OCI-LY7 (cell line): ENCODE data around the gene CDHR1. TPM values are rescaled to one million over a fixed set of nuclear protein-coding genes. Genes with fewer than 3 reads are reported as not detected.

Source experiments
- BruUV-seq: library from RNA; stranded (reverse); fragments of 400-500 nt; replicated peaks from 2 replicates; lab custom pipeline; 2021; lab: Mats Ljungman, UMichigan
- CTCF ChIA-PET: fragments of 300-600 bp; sonication (Branson Sonifier 250); formaldehyde crosslinking; loops from one replicate; lab custom pipeline; 2022; ENCODE audit warnings: antibody characterized with exemption; ENCODE audit not compliant: unreplicated experiment; lab: Charles Lee
- POLR2A ChIA-PET: fragments of 300-600 bp; sonication (Branson Sonifier 250); formaldehyde crosslinking; loops from one replicate; lab custom pipeline; 2022; ENCODE audit warnings: antibody characterized with exemption; lab: Charles Lee
- DNase-seq: peaks from one replicate; pipeline ENCODE4 v3.0.0-alpha.2; 2015; ENCODE audit warnings: low spot score
- H2AFZ ChIP-seq: fragments of 200-600 bp; sonication (generic), shearing (Covaris generic); 2 replicates; pipeline ENCODE4 v1.6.1; 2014; ENCODE audit warnings: mild to moderate bottlenecking, antibody characterized with exemption, low read length, moderate library complexity
- H3K27ac ChIP-seq: fragments of 200-600 bp; sonication (generic); 2 replicates; pipeline ENCODE4 v1.5.1; 2014; ENCODE audit warnings: mixed run types, low read depth, mild to moderate bottlenecking, moderate library complexity, low read length, inconsistent platforms; ENCODE audit not compliant: poor library complexity, severe bottlenecking
- H3K36me3 ChIP-seq: fragments of 200-600 bp; sonication (generic); 2 replicates; pipeline ENCODE4 v1.6.1; 2014; ENCODE audit warnings: mild to moderate bottlenecking, antibody characterized with exemption, low read length, moderate library complexity, mixed read lengths; ENCODE audit not compliant: insufficient read depth
- H3K4me1 ChIP-seq: fragments of 200-600 bp; sonication (generic); 2 replicates; pipeline ENCODE4 v1.5.1; 2014; ENCODE audit warnings: mild to moderate bottlenecking, low read length; ENCODE audit not compliant: insufficient read depth, poor library complexity, severe bottlenecking
- H3K4me2 ChIP-seq: fragments of 200-600 bp; sonication (generic); 2 replicates; pipeline ENCODE4 v1.6.1; 2014; ENCODE audit warnings: mild to moderate bottlenecking, low read length
- H3K4me3 ChIP-seq: fragments of 200-600 bp; sonication (generic); 2 replicates; pipeline ENCODE4 v1.5.1; 2014; ENCODE audit warnings: mild to moderate bottlenecking, low read depth, low read length; ENCODE audit not compliant: poor library complexity, severe bottlenecking
- H3K79me2 ChIP-seq: fragments of 200-600 bp; sonication (generic); 2 replicates; pipeline ENCODE4 v1.6.1; 2016; ENCODE audit warnings: low read depth, mild to moderate bottlenecking, low read length, moderate library complexity, mixed read lengths; ENCODE audit not compliant: insufficient read depth
- H3K9me2 ChIP-seq: fragments of 200-600 bp; sonication (generic); 2 replicates; pipeline ENCODE4 v1.6.1; 2016; ENCODE audit warnings: mild to moderate bottlenecking, low read length, mixed read lengths; ENCODE audit not compliant: insufficient read depth
- H3K9me3 ChIP-seq: fragments of 200-600 bp; sonication (generic); 2 replicates; pipeline ENCODE4 v1.6.1; 2014; ENCODE audit warnings: mild to moderate bottlenecking, mixed run types, low read length, mixed read lengths
- H4K20me1 ChIP-seq: fragments of 200-600 bp; sonication (generic); 2 replicates; pipeline ENCODE4 v1.6.1; 2014; ENCODE audit warnings: mild to moderate bottlenecking, antibody characterized with exemption, low read length, moderate library complexity, mixed read lengths; ENCODE audit not compliant: insufficient read depth
- CTCF ChIP-seq: fragments of 200-600 bp; sonication (generic); conservative IDR thresholded peaks from 2 replicates; pipeline ENCODE4 v1.5.1; 2014; ENCODE audit warnings: mild to moderate bottlenecking, antibody characterized with exemption, low read length, moderate library complexity, mixed read lengths
- EZH2phosphoT487 ChIP-seq: fragments of 200-600 bp; sonication (generic); IDR thresholded peaks from 2 replicates; pipeline ENCODE4 v1.6.1; 2018; ENCODE audit warnings: low read depth, borderline replicate concordance, mild to moderate bottlenecking, mixed run types, antibody characterized with exemption, low read length, moderate library complexity, mixed read lengths
- intact Hi-C: fragments of 100-400 bp; cut with micrococcal nuclease; formaldehyde crosslinking; loops from one replicate; pipeline ENCODE4 v1.10.0; 2022; ENCODE audit not compliant: unreplicated experiment
- total RNA-seq, 2 experiments: library from RNA; depleted of rRNA in 1 of 2; stranded (reverse); fragments of >200 nt in 1 of 2; shearing (Covaris generic) in 1 of 2; gene quantifications; 2 replicates each; pipeline ENCODE4 v1.2.3, GENCODE V29; 2014 to 2022

The CDHR1 gene
- total RNA-seq, 2 experiments from 2014 or later = not detected

- no peak for DNase-seq
- Histone ChIP-seq H3K27ac (no peak overlapping the region), H3K9me3 (no peaks in the 10 kb centered on the region), H3K4me2 (no peak overlapping the region), H3K9me2 (no peaks in the 10 kb centered on the region), H3K79me2 (no peaks in the 10 kb centered on the region), H3K4me3 (no peak overlapping the region), H3K4me1 (no peaks in the 10 kb centered on the region), H4K20me1 (no peaks in the 10 kb centered on the region), H2AFZ (no peak overlapping the region), H3K36me3 (peaks cover 52% of the 10 kb centered on the region)
- intact Hi-C loops = no loop called here
- TF ChIP-seq CTCF (no peak), EZH2phosphoT487 (no peak)
- ChIA-PET POLR2A (no interaction called here), CTCF (no interaction called here)
- no TSS peak for BruUV-seq
Measured at GRCh38 chr10:84155521-84155920, 38.8 kb upstream of the CDHR1 start.

GRCh38 chr10:84156009-84156408, 38.3 kb upstream of the CDHR1 start:
- TF ChIP-seq EZH2phosphoT487 = no peak
- TF ChIP-seq CTCF = no peak
- no peak for DNase-seq
- ChIA-PET CTCF (no interaction called here), POLR2A (no interaction called here)
- no peaks in the 10 kb centered on the region for H3K4me1 ChIP-seq
- no peaks in the 10 kb centered on the region for H3K9me2 ChIP-seq
- no TSS peak for BruUV-seq
- peaks cover 47% of the 10 kb centered on the region for H3K36me3 ChIP-seq
- no peaks in the 10 kb centered on the region for H3K9me3 ChIP-seq
- no peaks in the 10 kb centered on the region for H3K79me2 ChIP-seq
- no peak overlapping the region for H3K4me3 ChIP-seq
- H3K4me2 ChIP-seq = no peak overlapping the region
- intact Hi-C loops = no loop called here
- no peaks in the 10 kb centered on the region for H4K20me1 ChIP-seq
- no peak overlapping the region for H3K27ac ChIP-seq
- no peak overlapping the region for H2AFZ ChIP-seq

GRCh38 chr10:84156768-84157167, 37.6 kb upstream of the CDHR1 start:
- no peak for DNase-seq
- no peaks in the 10 kb centered on the region for H3K9me3 ChIP-seq
- no peak overlapping the region for H3K4me3 ChIP-seq
- no peak overlapping the region for H2AFZ ChIP-seq
- H3K9me2 ChIP-seq = no peaks in the 10 kb centered on the region
- no peaks in the 10 kb centered on the region for H3K79me2 ChIP-seq
- ChIA-PET CTCF (no interaction called here), POLR2A (interaction anchor here (0.5 to 1.3 kb wide), 2 partner anchors 9 to 1017 kb away, joined by 3 to 5 read pairs; no protein-coding TSS in a partner anchor)
- H4K20me1 ChIP-seq = no peaks in the 10 kb centered on the region
- peaks cover 40% of the 10 kb centered on the region for H3K36me3 ChIP-seq
- intact Hi-C loops = no loop called here
- TF ChIP-seq EZH2phosphoT487 (no peak), CTCF (no peak)
- H3K4me2 ChIP-seq = no peak overlapping the region
- no peak overlapping the region for H3K27ac ChIP-seq
- no TSS peak for BruUV-seq
- H3K4me1 ChIP-seq = no peaks in the 10 kb centered on the region
